SK-N-SH treated with all-trans-retinoic acid at 6 μM for 48 hours (cell line): ENCODE measurements around the gene GPC5.

Experiments used
- ARNTL ChIP-seq: fragments of 450-650 bp; formaldehyde crosslinking; IDR thresholded peaks from 2 replicates; pipeline ENCODE4 v1.5.0; 2020; ENCODE audit warnings: low read depth, mild to moderate bottlenecking, moderate library complexity, borderline replicate concordance
- CSDC2 ChIP-seq: fragments of 250-450 bp; sonication (Bioruptor Pico); IDR thresholded peaks from 2 replicates; pipeline ENCODE4 v1.5.0; 2020; ENCODE audit warnings: mild to moderate bottlenecking, moderate library complexity
- GLIS3 ChIP-seq: fragments of 250-450 bp; sonication (Bioruptor Pico); IDR thresholded peaks from 2 replicates; pipeline ENCODE4 v1.5.0; 2020; ENCODE audit warnings: mild to moderate bottlenecking, moderate library complexity
- ISL1 ChIP-seq: fragments of 250-450 bp; sonication (Bioruptor Pico); IDR thresholded peaks from 2 replicates; pipeline ENCODE4 v2.1.2; 2022; ENCODE audit warnings: mild to moderate bottlenecking, moderate library complexity
- RARB ChIP-seq: fragments of 250-450 bp; sonication (Bioruptor Pico); IDR thresholded peaks from 2 replicates; pipeline ENCODE4 v1.8.0; 2021; ENCODE audit warnings: mild to moderate bottlenecking, moderate library complexity
- TCF4 ChIP-seq: fragments of 250-450 bp; sonication (Bioruptor Pico); IDR thresholded peaks from 2 replicates; pipeline ENCODE4 v1.8.0; 2021; ENCODE audit warnings: mild to moderate bottlenecking, moderate library complexity, borderline replicate concordance
- ZFP30 ChIP-seq: fragments of 450-650 bp; formaldehyde crosslinking; IDR thresholded peaks from 2 replicates; pipeline ENCODE4 v1.5.0; 2022; ENCODE audit warnings: mild to moderate bottlenecking, moderate library complexity
- ZNF565 ChIP-seq: fragments of 450-650 bp; formaldehyde crosslinking; conservative IDR thresholded peaks from 2 replicates; pipeline ENCODE4 v1.5.0; 2020; ENCODE audit warnings: low read depth, mild to moderate bottlenecking, moderate library complexity
- ZNF70 ChIP-seq: fragments of 450-650 bp; formaldehyde crosslinking; IDR thresholded peaks from 2 replicates; pipeline ENCODE4 v1.5.0; 2020; ENCODE audit warnings: mild to moderate bottlenecking, moderate library complexity
- TF ChIP-seq, protein P1 (sequence below): fragments of 250-450 bp; sonication (Bioruptor Pico); IDR thresholded peaks from 2 replicates; pipeline ENCODE4 v1.8.0; 2020; ENCODE audit warnings: mild to moderate bottlenecking, moderate library complexity, borderline replicate concordance
- TF ChIP-seq, protein P2 (sequence below): fragments of 250-450 bp; sonication (Bioruptor Pico); IDR thresholded peaks from 2 replicates; pipeline ENCODE4 v1.5.1; 2021; ENCODE audit warnings: mild to moderate bottlenecking, moderate library complexity
- TF ChIP-seq, protein P3 (sequence below): fragments of 250-450 bp; sonication (Bioruptor Pico); IDR thresholded peaks from 2 replicates; pipeline ENCODE4 v1.5.1; 2020; ENCODE audit warnings: low read depth, mild to moderate bottlenecking, moderate library complexity
- TF ChIP-seq, protein P4 (sequence below): fragments of 250-450 bp; sonication (Bioruptor Pico); IDR thresholded peaks from 2 replicates; pipeline ENCODE4 v1.8.0; 2021; ENCODE audit warnings: low read depth, mild to moderate bottlenecking, moderate library complexity, borderline replicate concordance

DNA sequence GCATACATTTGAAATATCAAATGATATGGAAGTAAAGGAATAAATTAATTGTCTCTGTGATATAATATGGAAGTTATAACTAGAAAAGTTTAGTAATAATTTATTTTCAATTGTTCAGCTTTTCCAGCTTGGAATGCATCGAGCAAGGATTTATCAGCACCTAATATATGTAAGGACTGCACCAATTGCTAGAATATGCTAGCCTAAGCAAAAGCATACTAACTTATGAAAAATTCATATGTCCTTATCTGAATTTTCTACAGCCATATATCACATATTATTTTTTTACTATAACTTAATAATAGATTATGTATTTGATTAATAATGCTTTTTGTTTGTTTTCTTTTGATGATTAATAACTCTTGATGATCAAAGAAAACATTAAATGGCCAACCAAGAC, 979.0 kb downstream of the GPC5 start:
- TF ChIP-seq GLIS3 (no peak), RARB (CRISPR knock-in tag) (no peak), ISL1 (CRISPR knock-in tag) (no peak), ZFP30 (CRISPR knock-in tag) (no peak), ZNF565 (CRISPR knock-in tag) (no peak), ARNTL (CRISPR knock-in tag) (no peak), ZNF70 (no peak), CSDC2 (CRISPR knock-in tag) (no peak), TCF4 (CRISPR knock-in tag) (no peak)
- TF ChIP-seq, protein P1, sequence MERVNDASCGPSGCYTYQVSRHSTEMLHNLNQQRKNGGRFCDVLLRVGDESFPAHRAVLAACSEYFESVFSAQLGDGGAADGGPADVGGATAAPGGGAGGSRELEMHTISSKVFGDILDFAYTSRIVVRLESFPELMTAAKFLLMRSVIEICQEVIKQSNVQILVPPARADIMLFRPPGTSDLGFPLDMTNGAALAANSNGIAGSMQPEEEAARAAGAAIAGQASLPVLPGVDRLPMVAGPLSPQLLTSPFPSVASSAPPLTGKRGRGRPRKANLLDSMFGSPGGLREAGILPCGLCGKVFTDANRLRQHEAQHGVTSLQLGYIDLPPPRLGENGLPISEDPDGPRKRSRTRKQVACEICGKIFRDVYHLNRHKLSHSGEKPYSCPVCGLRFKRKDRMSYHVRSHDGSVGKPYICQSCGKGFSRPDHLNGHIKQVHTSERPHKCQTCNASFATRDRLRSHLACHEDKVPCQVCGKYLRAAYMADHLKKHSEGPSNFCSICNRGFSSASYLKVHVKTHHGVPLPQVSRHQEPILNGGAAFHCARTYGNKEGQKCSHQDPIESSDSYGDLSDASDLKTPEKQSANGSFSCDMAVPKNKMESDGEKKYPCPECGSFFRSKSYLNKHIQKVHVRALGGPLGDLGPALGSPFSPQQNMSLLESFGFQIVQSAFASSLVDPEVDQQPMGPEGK (CRISPR knock-in tag), result no peak
- TF ChIP-seq, protein P2, sequence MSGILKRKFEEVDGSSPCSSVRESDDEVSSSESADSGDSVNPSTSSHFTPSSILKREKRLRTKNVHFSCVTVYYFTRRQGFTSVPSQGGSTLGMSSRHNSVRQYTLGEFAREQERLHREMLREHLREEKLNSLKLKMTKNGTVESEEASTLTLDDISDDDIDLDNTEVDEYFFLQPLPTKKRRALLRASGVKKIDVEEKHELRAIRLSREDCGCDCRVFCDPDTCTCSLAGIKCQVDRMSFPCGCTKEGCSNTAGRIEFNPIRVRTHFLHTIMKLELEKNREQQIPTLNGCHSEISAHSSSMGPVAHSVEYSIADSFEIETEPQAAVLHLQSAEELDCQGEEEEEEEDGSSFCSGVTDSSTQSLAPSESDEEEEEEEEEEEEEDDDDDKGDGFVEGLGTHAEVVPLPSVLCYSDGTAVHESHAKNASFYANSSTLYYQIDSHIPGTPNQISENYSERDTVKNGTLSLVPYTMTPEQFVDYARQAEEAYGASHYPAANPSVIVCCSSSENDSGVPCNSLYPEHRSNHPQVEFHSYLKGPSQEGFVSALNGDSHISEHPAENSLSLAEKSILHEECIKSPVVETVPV, result no peak
- TF ChIP-seq, protein P3, sequence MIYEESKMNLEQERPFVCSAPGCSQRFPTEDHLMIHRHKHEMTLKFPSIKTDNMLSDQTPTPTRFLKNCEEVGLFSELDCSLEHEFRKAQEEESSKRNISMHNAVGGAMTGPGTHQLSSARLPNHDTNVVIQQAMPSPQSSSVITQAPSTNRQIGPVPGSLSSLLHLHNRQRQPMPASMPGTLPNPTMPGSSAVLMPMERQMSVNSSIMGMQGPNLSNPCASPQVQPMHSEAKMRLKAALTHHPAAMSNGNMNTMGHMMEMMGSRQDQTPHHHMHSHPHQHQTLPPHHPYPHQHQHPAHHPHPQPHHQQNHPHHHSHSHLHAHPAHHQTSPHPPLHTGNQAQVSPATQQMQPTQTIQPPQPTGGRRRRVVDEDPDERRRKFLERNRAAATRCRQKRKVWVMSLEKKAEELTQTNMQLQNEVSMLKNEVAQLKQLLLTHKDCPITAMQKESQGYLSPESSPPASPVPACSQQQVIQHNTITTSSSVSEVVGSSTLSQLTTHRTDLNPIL (CRISPR knock-in tag), result no peak
- TF ChIP-seq, protein P4, sequence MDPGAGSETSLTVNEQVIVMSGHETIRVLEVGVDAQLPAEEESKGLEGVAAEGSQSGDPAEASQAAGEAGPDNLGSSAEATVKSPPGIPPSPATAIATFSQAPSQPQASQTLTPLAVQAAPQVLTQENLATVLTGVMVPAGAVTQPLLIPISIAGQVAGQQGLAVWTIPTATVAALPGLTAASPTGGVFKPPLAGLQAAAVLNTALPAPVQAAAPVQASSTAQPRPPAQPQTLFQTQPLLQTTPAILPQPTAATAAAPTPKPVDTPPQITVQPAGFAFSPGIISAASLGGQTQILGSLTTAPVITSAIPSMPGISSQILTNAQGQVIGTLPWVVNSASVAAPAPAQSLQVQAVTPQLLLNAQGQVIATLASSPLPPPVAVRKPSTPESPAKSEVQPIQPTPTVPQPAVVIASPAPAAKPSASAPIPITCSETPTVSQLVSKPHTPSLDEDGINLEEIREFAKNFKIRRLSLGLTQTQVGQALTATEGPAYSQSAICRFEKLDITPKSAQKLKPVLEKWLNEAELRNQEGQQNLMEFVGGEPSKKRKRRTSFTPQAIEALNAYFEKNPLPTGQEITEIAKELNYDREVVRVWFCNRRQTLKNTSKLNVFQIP (CRISPR knock-in tag), result no peak
